Lung (tissue), 12 donors: Measurements from ENCODE around the gene KLHL36. TPM values are rescaled to one million over a fixed set of nuclear protein-coding genes. Genes with fewer than 3 reads are reported as not detected.

ENCODE experiments used
- ATAC-seq: fragments of 200-7000 bp; cut with Tn5 transposase; one replicate; pipeline ENCODE4 v1.9.1; 2020; ENCODE audit warnings: moderate number of reproducible peaks; ENCODE audit not compliant: insufficient read depth, low FRiP score
- DNase-seq, 3 donors: peaks; one replicate each; pipeline ENCODE4 v3.0.0-alpha.2; 2013 to 2017
- H3K27ac ChIP-seq, 2 donors: one replicate each; pipeline ENCODE4 v1.5.1; 2013; ENCODE audit warnings: mild to moderate bottlenecking in 2 of 2, moderate library complexity in 2 of 2, control low read depth in 1 of 2, inconsistent platforms in 1 of 2, low read depth in 1 of 2, low read length in 1 of 2
- H3K27me3 ChIP-seq, 3 donors: one replicate each; pipeline ENCODE4 v1.5.1; 2013; ENCODE audit warnings: low read length in 2 of 3; ENCODE audit not compliant: control insufficient read depth in 3 of 3, insufficient read depth in 3 of 3
- H3K36me3 ChIP-seq, 4 donors: one replicate each; pipeline ENCODE4 v1.5.1; 2013; ENCODE audit warnings: low read length in 4 of 4, mild to moderate bottlenecking in 1 of 4, moderate library complexity in 1 of 4; ENCODE audit not compliant: control insufficient read depth in 4 of 4, insufficient read depth in 4 of 4
- H3K4me1 ChIP-seq, 5 donors: one replicate each; pipeline ENCODE4 v1.5.1; 2013; ENCODE audit warnings: low read length in 5 of 5, mild to moderate bottlenecking in 2 of 5, moderate library complexity in 1 of 5; ENCODE audit not compliant: control insufficient read depth in 5 of 5, insufficient read depth in 5 of 5
- H3K4me3 ChIP-seq: one replicate; pipeline ENCODE4 v1.5.1; 2013; ENCODE audit warnings: mild to moderate bottlenecking, control low read depth, moderate library complexity
- H3K9ac ChIP-seq, 2 donors: one replicate each; pipeline ENCODE4 v1.5.1; 2013; ENCODE audit warnings: low read length in 2 of 2, control low read depth in 1 of 2; ENCODE audit not compliant: insufficient read depth in 1 of 2
- H3K9me3 ChIP-seq, 4 donors: one replicate each; pipeline ENCODE4 v1.5.1; 2013; ENCODE audit warnings: low read length in 3 of 4, mild to moderate bottlenecking in 1 of 4, moderate library complexity in 1 of 4; ENCODE audit not compliant: control insufficient read depth in 4 of 4, insufficient read depth in 3 of 4
- CTCF ChIP-seq: IDR thresholded peaks from 2 replicates; pipeline ENCODE4 v1.5.1; 2012; ENCODE audit warnings: mild to moderate bottlenecking; ENCODE audit errors: control extremely low read depth, extremely low read depth
- WGBS, 2 donors: extraction: QIAGEN DNeasy Blood & Tissue Kit; methylation state at CpG; one replicate each; pipeline ENCODE4 v1.1.7; 2013; 5-methylcytosine and 5-hydroxymethylcytosine counted together
- polyA plus RNA-seq, 2 donors: library from polyadenylated mRNA; stranded (reverse); fragments of 200-250 nt; gene quantifications; one replicate each; pipeline ENCODE4 v1.2.1, GENCODE V29; 2013
- total RNA-seq, 2 donors: library from RNA; depleted of rRNA in 1 of 2; stranded (reverse); fragments of >200 nt in 1 of 2; gene quantifications; one replicate each; pipeline ENCODE4 v1.2.1, GENCODE V29; 2014 to 2021
- donor health status: control.
- donor health status: control.
- donor health status: Bipolar disorder and iron deficiency.
- donor health status: healthy.
- donor health status: DM: yes; HTN: yes; CAD: no.

Gene KLHL36
- total and polyA plus RNA-seq, 4 donors = 18.1 to 52.7 (median 32.3) TPM

- Histone ChIP-seq H3K9ac (no peak overlapping the region), H3K36me3 (peaks cover 13 to 63% (median 37%) of the 10 kb centered on the region in 4 donors), H3K9me3 (no peaks in the 10 kb centered on the region), H3K4me3 (no peak overlapping the region), H3K4me1 (peaks cover 0 to 4% (median 0%) of the 10 kb centered on the region in 5 donors), H3K27ac (no peak overlapping the region), H3K27me3 (no peaks in the 10 kb centered on the region)
- ATAC-seq = no peak
- 94 to 96% methylated on average over 9 of the region's 9 CpGs for WGBS, 2 donors
- no peak for DNase-seq
- TF ChIP-seq CTCF = no peak
Observed at GRCh38 chr16:84662471-84662870, 14.2 kb downstream of the KLHL36 start.

GRCh38 chr16:84663433-84664101, 15.3 kb downstream of the KLHL36 start:
- ATAC-seq (no peak), DNase-seq (no peak)
- H3K36me3 ChIP-seq = peaks cover 12 to 54% (median 29%) of the 10 kb centered on the region in 4 donors
- no peak overlapping the region for H3K9ac ChIP-seq
- no peak overlapping the region for H3K27ac ChIP-seq
- H3K4me1 ChIP-seq = peaks cover 0 to 4% (median 0%) of the 10 kb centered on the region in 5 donors
- TF ChIP-seq CTCF = no peak
- no peaks in the 10 kb centered on the region for H3K9me3 ChIP-seq
- H3K4me3 ChIP-seq = no peak overlapping the region
- H3K27me3 ChIP-seq = no peaks in the 10 kb centered on the region
- 71 to 89% methylated on average over 9 of the region's 9 CpGs for WGBS, 2 donors

GRCh38 chr16:84665359-84665758, 17.0 kb downstream of the KLHL36 start:
- Histone ChIP-seq H3K4me1 (peaks cover 0 to 4% (median 0%) of the 10 kb centered on the region in 5 donors), H3K27ac (no peak overlapping the region), H3K4me3 (no peak overlapping the region), H3K9me3 (no peaks in the 10 kb centered on the region), H3K27me3 (no peaks in the 10 kb centered on the region), H3K36me3 (peaks cover 9 to 40% (median 20%) of the 10 kb centered on the region in 4 donors), H3K9ac (no peak overlapping the region)
- no peak for TF ChIP-seq CTCF
- WGBS, 2 donors = 87 to 92% methylated on average over 2 of the region's 2 CpGs
- no peak for DNase-seq
- ATAC-seq = no peak
